ENCODE measurements around the gene LOX. TPM values are rescaled to one million over a fixed set of nuclear protein-coding genes. Genes with fewer than 3 reads are reported as not detected.

LOX gene
- total RNA-seq, 6 experiments from 2014 or later, result 890 to 1,151 (median 989) TPM

GRCh38 chr5:122019919-122020590, 58.0 kb downstream of the LOX start:
- Mint-ChIP-seq H3K36me3 (ENCODE audit: low read depth) (peaks cover 26% of the 10 kb centered on the region), H3K4me3 (no peak overlapping the region), H3K9me3 (no peaks in the 10 kb centered on the region), H3K27me3 (ENCODE audit: insufficient read depth) (no peaks in the 10 kb centered on the region), H3K27ac (peak overlapping the region; percentile 38; the same call in 1 of the 2 replicates), H3K4me1 (ENCODE audit: low read depth) (peaks cover 13% of the 10 kb centered on the region)
- peak; percentile 32 for DNase-seq
- TF ChIP-seq CTCF (IDR thresholded peaks at IDR 0.05), result no peak

GRCh38 chr5:122015471-122015870, 62.6 kb downstream of the LOX start:
- Mint-ChIP-seq H3K27me3 (ENCODE audit: insufficient read depth) (no peaks in the 10 kb centered on the region), H3K4me3 (no peak overlapping the region), H3K36me3 (ENCODE audit: low read depth) (peaks cover 6% of the 10 kb centered on the region), H3K4me1 (ENCODE audit: low read depth) (peaks cover 26% of the 10 kb centered on the region), H3K27ac (no peak overlapping the region), H3K9me3 (no peaks in the 10 kb centered on the region)
- DNase-seq, result no peak
- TF ChIP-seq CTCF (IDR thresholded peaks at IDR 0.05), result no peak

- no peaks in the 10 kb centered on the region for H3K27me3 Mint-ChIP-seq (ENCODE audit: insufficient read depth)
- no peak for DNase-seq
- H3K36me3 Mint-ChIP-seq (ENCODE audit: low read depth), result no peaks in the 10 kb centered on the region
- no peak overlapping the region for H3K27ac Mint-ChIP-seq
- H3K9me3 Mint-ChIP-seq, result no peaks in the 10 kb centered on the region
- H3K4me3 Mint-ChIP-seq, result no peak overlapping the region
- peaks cover 17% of the 10 kb centered on the region; the same call in 1 of the 2 replicates for H3K4me1 Mint-ChIP-seq (ENCODE audit: low read depth)
- TF ChIP-seq CTCF (IDR thresholded peaks at IDR 0.05), result no peak
Measured at GRCh38 chr5:122014236-122014935, 63.7 kb downstream of the LOX start.

Other genes starting within 250 kb of the LOX start
- not detected for gene FTMT, start 226.4 kb downstream of the LOX start, total RNA-seq (2021; fragmentation: NEBNext Ultra II Directional; extraction: Animal tissue kit (Norgen Biotek cat#: 25700))
- gene SRFBP1, start 116.3 kb downstream of the LOX start, total RNA-seq (2021; fragmentation: NEBNext Ultra II Directional; extraction: Animal tissue kit (Norgen Biotek cat#: 25700)), result 10 to 100 TPM; 10.3 to 13.2 (median 12.6) TPM
- gene ZNF474, start 51.3 kb upstream of the LOX start, total RNA-seq (2021; fragmentation: NEBNext Ultra II Directional; extraction: Animal tissue kit (Norgen Biotek cat#: 25700)), result under 1 TPM in 5 of 6 experiments, not detected in 1; 0.10 to 0.28 (median 0.16) TPM
- gene SNCAIP, start 234.0 kb upstream of the LOX start, total RNA-seq (2021; fragmentation: NEBNext Ultra II Directional; extraction: Animal tissue kit (Norgen Biotek cat#: 25700)), result 1 to 10 TPM in 3 of 6 experiments, under 1 TPM in 3; 0.09 to 2.7 (median 1.3) TPM

All from HFFc6 (cell line).